HUDEP-2 (cell line): ENCODE results near the gene CEP85.

Experiments
- DNase-seq, 76 experiments: peaks; one replicate each; lab custom pipeline; 2025; ENCODE audit not compliant: unreplicated experiment in 76 of 76; lab: John Stamatoyannopoulos, UW

CEP85 gene

GRCh38 chr1:26277261-26277661, 43.3 kb downstream of the CEP85 start:
- DNase-seq: no peak

- no peak for DNase-seq
Measured at GRCh38 chr1:26277719-26278118, 43.7 kb downstream of the CEP85 start.

DNA sequence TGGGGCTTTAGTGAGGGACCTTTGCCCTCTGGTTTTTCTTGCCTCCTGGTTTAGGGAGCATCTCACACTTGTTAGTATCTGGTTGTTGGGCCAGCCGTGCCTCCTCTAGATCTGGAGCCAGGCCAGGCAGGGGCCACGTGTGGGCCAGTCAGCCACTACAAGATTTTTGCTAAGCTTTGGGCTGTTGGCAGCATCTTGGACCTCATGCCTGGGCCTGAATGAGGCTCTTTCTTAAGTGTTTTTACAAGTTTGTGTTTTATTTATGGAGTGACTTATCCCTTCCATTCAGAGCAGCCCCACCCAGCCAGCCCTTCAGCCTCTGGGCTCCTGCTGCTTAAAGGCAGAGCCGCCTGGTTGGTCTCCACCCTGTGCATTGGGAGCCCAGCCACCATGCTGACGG, 44.3 kb downstream of the CEP85 start:
- DNase-seq: peak in 72 of 76 experiments; percentile 27 to 85 (median 64)

DNA sequence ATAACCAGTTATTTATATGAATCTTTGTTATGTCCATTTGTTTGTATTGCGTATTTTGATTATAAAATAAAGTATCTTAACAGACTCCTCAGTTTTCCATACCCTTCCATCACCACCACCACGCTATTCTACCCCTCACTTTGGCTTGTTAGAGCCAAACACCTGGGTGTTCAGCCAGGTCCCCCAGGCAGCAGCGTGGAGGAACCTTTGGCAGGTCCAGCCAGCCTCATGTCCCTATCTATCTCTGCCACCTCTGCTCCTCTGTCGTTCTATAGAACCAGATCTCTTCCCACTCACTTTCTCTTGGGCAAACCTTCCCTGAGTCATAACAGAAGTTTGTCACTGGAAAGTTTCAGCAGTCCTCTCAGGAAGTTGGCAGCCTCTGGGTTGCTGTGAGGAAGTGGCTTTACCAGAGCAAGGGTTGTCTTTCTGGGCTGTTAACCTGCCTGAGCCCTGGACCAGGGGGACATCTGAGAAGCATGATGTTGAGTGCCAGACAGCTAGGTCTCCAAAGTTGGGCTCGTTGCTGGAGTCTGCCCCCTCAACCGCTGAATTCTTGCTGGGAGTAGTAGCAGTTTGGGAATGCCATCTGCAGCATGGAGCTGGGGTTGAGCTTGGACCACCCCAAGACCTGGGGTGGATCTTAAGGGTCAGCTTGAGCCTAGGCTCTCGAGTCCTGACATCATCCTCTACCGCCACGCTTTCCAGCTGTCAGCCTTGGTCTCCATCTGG, 44.9 kb downstream of the CEP85 start:
- peak in 14 of 76 experiments; percentile 14 to 51 (median 22) for DNase-seq

DNA sequence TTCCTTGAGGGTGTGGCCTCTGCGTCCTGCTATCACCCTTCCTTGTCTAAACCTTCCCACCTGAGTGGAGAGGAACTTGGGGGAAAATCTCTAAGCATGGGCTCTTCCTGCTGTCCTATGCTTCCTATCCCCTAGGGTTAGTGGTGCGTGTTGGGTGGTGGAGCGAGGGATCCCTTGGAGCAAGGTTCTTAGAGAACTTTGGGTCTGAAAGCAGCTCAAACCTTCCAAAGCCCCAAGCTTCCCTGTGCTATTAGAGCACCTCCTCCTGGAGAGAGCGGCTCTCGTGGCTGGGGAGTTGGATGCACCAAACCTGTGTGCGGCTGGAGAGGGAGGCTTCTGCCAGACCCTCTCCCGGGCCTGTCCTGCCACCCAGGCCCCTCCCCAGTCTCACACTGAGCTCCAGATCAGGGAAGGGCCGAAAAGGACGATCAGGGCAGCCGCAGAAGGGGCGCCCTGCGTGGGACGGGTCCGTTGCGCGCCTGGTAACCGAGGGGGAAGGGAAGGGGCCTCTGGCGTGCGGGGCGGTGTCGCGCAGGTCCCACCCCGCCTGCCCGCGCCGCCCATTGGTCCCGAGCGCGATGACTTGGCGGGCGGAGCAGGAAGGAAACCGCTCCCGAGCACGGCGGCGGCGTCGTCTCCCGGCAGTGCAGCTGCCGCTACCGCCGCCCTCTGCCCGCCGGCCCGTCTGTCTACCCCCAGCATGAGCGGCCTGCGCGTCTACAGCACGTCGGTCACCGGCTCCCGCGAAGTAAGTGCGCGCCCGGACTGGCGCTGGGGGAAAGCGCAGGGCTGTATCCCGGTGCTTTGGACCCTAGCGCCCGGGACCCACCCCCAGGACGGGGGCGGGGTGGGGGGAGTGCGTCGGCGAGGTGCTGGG, 45.7 kb downstream of the CEP85 start, which contains the start of gene SH3BGRL3:
Gene SH3BGRL3, plus strand, starts transcription at position 631 of the 877 bp plus-strand sequence. Its CDS starts 70 bp downstream, at position 701.
- peak in 72 of 76 experiments; percentile 14 to 87 (median 70) for DNase-seq

DNA sequence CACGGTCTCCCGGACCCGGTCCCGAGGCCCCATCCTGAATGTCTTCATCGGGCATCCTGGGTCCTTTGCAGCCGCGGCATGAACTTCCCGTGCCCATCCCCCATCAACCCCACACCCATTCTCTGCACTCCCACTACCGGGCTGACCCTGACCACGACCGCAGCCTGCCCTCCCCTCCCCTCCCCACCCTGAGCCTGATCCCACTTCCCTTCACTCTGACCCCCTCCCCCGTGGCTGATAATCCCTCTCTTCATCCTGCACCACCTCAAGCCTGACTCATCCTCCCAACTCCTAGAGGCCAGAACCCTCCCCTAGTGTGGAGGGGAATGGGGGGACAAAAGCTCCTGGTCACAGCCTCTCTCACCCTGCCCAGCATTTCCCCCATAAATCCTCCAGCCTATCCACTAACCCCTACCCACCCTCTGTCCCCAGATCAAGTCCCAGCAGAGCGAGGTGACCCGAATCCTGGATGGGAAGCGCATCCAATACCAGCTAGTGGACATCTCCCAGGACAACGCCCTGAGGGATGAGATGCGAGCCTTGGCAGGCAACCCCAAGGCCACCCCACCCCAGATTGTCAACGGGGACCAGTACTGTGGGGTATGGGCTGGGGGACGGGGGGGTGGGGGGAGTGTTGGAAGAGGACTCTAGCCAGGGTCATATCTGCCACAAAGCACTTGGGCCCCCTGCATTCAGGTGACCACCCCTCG, 46.5 kb downstream of the CEP85 start:
- peak in 3 of 76 experiments; percentile 17 to 28 (median 19) for DNase-seq

DNA sequence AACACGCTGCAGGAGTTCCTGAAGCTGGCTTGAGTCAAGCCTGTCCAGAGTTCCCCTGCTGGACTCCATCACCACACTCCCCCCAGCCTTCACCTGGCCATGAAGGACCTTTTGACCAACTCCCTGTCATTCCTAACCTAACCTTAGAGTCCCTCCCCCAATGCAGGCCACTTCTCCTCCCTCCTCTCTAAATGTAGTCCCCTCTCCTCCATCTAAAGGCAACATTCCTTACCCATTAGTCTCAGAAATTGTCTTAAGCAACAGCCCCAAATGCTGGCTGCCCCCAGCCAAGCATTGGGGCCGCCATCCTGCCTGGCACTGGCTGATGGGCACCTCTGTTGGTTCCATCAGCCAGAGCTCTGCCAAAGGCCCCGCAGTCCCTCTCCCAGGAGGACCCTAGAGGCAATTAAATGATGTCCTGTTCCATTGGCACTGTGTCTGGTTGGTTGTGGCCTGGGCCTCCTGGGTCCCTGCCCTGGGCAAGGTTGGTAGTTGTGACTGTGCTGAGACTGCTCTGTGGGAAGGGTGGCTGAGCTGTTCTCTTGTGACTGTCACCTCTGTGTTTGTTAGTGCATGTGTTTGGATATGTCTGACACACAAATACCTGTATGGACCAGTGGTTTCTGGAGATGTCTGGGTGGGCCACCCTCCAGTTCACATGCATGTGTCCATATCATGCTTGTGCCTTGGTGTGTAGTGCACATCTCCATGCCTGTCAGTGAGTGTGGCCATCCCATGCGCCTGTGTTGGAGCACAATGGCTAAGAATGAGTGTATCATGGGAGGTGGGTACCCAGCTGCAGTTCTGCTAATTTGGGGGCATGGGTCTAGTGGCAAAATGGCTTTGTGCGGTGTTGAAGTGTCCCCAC, 47.3 kb downstream of the CEP85 start:
- no peak for DNase-seq

- peak in 2 of 76 experiments; percentile 8 to 34 for DNase-seq
Measured at GRCh38 chr1:26281971-26282370, 48.0 kb downstream of the CEP85 start.

DNA sequence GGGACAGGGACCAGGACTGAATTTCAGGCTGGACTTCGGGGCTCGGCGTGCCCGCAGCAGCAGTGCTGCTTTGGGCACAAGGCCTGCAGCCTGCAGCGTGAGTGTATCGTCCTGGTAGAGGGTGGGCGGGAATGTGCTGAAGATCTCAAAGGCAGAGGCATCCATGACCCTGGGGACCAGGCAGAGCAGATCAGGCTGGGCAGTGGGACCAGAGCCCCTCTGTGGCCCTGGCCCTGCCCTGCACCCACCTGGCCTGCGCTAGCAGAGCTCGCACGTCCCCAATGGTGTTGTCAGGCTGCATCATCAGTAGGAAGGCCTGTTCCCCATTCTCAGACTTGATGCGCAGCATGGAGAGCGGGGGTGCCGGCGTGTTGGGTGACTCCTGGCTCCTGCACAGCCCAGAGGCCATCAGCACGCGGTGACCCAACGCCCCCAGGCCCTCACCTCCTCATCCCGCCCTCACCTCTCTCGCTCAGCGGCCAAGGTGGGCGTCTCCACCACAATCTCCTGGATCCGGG, 48.5 kb downstream of the CEP85 start:
- no peak for DNase-seq

DNA sequence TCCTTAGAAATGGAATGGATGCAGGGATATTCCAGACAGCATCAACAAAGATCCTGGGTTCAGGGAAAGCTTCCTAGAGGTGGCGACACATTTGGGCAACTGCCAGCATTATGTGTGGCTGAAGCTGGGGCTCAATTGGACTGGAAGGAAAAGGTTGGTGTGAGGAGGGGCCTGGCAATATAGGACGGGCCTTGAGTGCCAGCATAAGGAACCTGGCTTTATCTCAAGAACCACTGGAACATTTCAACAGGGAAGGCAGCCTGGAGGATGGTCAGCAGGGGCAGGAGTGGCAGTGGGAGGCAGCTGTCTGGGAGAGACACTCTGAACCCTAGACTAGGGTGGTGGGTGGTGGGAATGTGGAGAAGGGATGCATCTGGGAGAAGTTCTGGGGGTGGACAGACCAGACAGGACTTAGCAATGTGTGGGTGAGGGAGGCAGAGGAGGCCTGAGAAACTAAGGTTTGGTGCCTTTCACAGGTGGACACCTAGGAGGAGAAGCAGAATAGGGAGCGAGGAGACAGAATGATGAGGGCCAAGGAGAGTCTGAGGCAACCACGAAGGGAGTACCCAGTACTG, 49.4 kb downstream of the CEP85 start:
- DNase-seq: peak in 1 of 76 experiments; percentile 11

DNA sequence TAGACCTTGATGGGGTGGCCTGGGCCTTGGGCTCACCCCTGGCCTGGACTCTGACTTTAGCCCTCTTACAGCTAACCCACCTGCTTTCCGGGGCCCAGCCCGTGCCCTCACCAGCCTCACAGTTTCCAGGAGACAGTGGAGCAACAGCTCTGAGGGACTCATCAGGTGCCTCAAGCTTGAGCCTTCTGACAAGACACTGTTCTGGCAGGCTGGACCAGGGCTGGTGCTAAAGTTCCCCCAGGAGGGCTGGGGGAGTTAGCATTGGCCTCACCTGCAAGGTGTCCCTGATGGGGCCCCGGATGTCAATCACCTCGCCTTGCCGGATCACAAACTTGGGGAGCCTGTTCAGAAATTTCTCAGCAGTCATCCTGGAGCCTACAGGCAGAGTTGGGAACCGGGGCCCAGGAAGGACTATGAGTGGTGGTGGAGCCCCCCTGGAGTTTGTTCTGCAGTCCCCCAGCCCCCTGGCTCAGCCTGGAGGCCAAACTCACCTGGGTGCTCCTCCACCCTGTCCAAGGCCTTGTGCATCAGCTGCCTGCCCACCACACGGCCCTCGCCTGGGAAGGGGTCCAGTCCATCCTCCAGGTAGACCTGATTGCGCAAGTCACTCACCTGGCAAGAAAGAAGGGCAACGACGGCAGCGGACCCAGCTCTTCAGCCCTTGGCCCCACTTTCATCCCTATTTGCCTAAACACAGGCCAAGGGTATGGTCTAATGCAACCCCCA, 50.0 kb downstream of the CEP85 start:
- DNase-seq: peak in 1 of 76 experiments; percentile 30

- DNase-seq: peak in 75 of 76 experiments; percentile 55 to 97 (median 93)
Measured at GRCh38 chr1:26284597-26285347, 50.8 kb downstream of the CEP85 start.

DNA sequence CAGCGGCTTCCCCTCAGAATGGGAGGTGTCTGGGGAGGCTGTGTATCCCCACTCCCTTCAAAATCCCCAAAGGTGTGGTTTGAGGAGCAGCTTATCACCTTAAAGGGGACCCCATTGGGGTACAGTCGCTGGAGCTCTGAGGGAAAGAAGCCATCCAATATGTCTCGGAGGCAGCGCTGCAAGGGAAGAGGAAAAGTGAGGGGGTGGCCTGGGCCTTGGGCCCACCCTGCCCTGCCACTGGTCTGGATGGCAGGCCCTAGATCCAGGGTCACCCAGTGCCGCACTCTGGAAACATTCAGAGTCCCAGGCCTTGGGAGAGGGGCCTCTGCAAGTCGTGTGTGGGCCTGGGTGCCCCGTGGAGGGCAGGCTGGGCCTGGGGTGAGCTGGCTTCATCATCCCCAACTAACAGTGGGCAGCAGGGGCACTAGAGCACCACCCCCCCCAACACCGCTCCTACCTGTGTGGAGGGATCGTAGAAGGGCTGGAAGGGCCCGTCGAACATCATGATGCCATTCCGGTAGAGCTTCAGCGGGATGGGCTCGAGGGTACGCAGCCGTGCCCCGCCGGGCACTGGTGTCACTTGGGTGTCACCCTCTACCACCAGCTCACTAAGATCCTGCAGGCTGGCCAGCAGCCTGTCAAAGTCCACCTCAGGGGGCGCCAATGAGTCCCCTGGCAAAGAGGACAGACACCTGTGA, 51.5 kb downstream of the CEP85 start:
- peak in 61 of 76 experiments; percentile 4 to 73 (median 48) for DNase-seq

GRCh38 chr1:26286064-26286416, 52.0 kb downstream of the CEP85 start:
- DNase-seq: no peak

DNA sequence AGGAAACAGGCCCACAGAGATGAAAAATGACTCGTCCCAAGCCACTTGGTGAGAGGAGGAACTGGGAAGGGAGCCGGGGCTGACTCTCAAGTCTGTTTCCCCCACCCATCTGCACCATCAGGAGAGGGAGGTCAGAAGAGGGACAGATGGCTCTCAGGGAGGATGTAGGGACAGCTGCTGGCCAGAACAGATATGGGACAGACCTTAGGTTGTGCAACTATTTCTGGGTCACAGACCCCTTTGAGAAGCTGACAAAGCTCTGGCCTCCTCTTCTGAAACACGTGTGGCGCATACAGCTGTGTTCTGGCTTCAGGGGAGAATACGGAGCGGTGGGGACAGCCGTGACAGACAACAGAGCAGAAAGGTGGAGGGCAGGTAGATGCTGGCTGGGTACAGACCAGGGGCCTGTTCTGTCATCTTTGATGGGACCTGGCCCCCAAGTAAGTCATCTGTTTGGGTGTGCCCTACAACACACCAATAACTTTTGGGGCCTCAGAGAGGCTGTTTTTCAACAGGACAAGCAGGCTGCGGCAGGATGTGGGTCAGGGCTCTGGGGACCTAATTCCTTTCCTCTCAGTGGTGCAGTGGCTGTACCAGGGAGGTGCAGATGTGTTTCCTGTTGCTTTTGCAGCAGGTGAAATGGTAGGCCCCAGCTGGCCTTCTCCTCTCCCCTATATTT, 53.2 kb downstream of the CEP85 start:
- DNase-seq: no peak

DNA sequence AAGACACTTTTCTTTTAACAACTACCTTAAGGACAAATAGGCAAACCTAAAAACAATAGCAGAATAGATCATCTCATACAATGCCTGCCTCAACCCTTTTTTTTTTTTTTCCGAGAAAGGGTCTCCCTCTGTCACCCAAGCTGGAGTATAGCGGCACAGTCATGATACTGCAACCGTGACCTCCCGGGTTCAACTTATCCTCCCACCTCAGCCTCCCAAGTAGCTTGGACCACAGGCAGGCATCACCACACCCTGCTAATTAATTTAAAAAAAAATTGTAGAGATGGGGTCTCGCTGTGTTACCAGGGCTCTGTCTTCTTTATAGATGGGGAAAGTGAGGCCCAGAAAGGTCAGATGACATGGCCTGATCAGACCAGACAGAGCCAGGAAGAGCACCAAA, 53.8 kb downstream of the CEP85 start:
- DNase-seq: no peak
